ENCODE data around the gene TCEAL3. TPM values are rescaled to one million over a fixed set of nuclear protein-coding genes. Genes with fewer than 3 reads are reported as not detected.

Gene TCEAL3
- polyA plus RNA-seq, 1 of the 3 experiments (the other 2 are of a cell fraction), result 26.7 TPM

DNA sequence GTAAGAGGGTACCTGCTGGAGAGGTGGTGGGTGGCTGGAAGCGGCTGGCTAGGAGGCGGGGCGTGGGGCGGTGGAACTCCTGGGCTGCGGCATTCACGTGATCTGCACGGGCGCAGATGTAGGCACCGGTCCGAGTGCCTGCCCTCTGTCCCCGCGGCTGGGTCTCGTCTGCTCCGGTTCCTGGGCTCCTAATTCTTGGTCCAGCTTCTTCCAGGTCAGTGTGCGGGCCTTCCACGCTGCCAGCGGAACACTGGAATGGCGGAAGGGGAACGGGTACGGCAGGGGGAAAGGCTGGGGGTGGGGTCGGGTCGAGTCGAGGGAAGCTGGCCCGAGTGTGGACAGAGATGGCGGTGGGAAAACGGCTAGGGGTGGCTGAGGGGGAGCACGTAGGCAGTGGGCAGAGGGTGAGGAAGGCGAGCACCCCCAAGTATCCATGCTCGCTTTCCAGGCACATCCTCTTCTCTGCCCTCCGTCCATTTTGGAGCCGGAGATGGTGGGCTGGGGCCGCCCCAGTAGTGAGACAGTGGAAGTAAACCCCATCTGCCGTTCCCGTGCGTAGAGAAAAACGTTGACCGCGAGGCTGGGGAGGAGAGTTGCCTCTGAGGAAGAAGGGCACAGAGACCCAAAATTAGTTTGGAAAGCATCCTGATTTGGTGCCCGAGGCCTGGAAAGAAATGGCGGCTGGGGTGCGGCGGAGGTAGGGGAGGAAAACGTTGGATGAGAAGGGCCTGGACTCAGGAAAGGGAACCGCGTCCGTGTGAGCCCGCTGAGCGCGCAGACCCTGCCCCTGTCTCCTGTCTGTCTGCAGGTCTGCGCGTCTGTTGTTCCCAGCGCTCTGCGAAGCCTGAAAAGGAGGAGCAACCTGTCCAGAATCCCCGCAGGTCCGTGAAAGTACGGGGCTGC lies 22.1 kb upstream of the TCEAL3 start, which contains the start of gene TCEAL4:
Gene TCEAL4, plus strand, starts transcription at position 105 of the 903 bp plus-strand sequence. CDS start 1,161 bp downstream, outside the sequence.
- H3K9me2 ChIP-seq, result no peaks in the 10 kb centered on the region
- H4K20me1 ChIP-seq (ENCODE audit: insufficient read depth), result no peaks in the 10 kb centered on the region
- peak within 1 kb of the TSS; percentile 58 to 77 for H3K27ac ChIP-seq (ENCODE audit: low read depth in 2 of 2, low read length in 1 of 2)
- no peaks in the 10 kb centered on the region for H3K27me3 ChIP-seq (ENCODE audit: insufficient read depth)
- WGBS (ENCODE audit: low lambda C conversion rate), result 5% methylated on average over 39 of the region's 56 CpGs
- H3K4me2 ChIP-seq, result peak within 1 kb of the TSS; percentile 75
- no peaks in the 10 kb centered on the region for H3K9me3 ChIP-seq
- peak; percentile 71 for DNase-seq
- TF ChIP-seq YY1 (IDR thresholded peaks at IDR 0.05; ENCODE audit: low read depth) (peak; percentile 81; the same call in 1 of the 2 replicates), USF1 (IDR thresholded peaks at IDR 0.05; ENCODE audit: borderline replicate concordance, low read depth) (peak; percentile 80), EP300 (IDR thresholded peaks at IDR 0.05; ENCODE audit: borderline replicate concordance in 1 of 2, low read depth in 1 of 2, low read length in 1 of 2) (no peak), POLR2AphosphoS5 (IDR thresholded peaks at IDR 0.05; ENCODE audit: low read depth, low read length) (peak; percentile 70), MAX (IDR thresholded peaks at IDR 0.05; ENCODE audit: low read depth) (peak; percentile 2; the same call in 1 of the 2 replicates)
- H3K36me3 ChIP-seq (replicated peaks in 1 of 2; ENCODE audit: control insufficient read depth in 1 of 2, insufficient read depth in 2 of 2, low read length in 1 of 2), result peaks cover 2 to 9% of the 10 kb centered on the region in 2 experiments
- H3F3A ChIP-seq (replicated peaks; ENCODE audit: insufficient read depth), result no peaks in the 10 kb centered on the region
- H3K4me1 ChIP-seq (ENCODE audit: control insufficient read depth in 1 of 2, insufficient read depth in 2 of 2, low read depth in 1 of 2, low read length in 1 of 2), result peaks cover 0 to 2% of the 10 kb centered on the region in 2 experiments; a peak in 1 of 4 replicates
- peaks cover 7% of the 10 kb centered on the region; the same call in 1 of the 2 replicates for H3K79me2 ChIP-seq (ENCODE audit: insufficient read depth)
- H3K9ac ChIP-seq, result peak within 1 kb of the TSS; percentile 73
- ChIA-PET POLR2A (no interaction called here), CTCF (no interaction called here)
- peak within 1 kb of the TSS; percentile 62 to 63 for H3K4me3 ChIP-seq (ENCODE audit: low read depth in 2 of 2, low read length in 1 of 2)
- peak within 1 kb of the TSS; percentile 78 for H2AFZ ChIP-seq (ENCODE audit: low read depth)

GRCh38 chrX:103586314-103586646 lies 21.5 kb upstream of the TCEAL3 start:
- WGBS (ENCODE audit: low lambda C conversion rate), result 25% methylated on average over 5 of the region's 5 CpGs
- peaks cover 3 to 9% of the 10 kb centered on the region in 2 experiments for H3K36me3 ChIP-seq (replicated peaks in 1 of 2; ENCODE audit: control insufficient read depth in 1 of 2, insufficient read depth in 2 of 2, low read length in 1 of 2)
- H3K4me2 ChIP-seq, result peak overlapping the region; percentile 75
- H3K4me1 ChIP-seq (ENCODE audit: control insufficient read depth in 1 of 2, insufficient read depth in 2 of 2, low read depth in 1 of 2, low read length in 1 of 2), result peaks cover 0 to 2% of the 10 kb centered on the region in 2 experiments; a peak in 1 of 4 replicates
- H3K27ac ChIP-seq (ENCODE audit: low read depth in 2 of 2, low read length in 1 of 2), result peak overlapping the region; percentile 58 to 77
- no peak overlapping the region for H2AFZ ChIP-seq (ENCODE audit: low read depth)
- H3K9me3 ChIP-seq, result no peaks in the 10 kb centered on the region
- peak; percentile 6 for DNase-seq
- H4K20me1 ChIP-seq (ENCODE audit: insufficient read depth), result no peaks in the 10 kb centered on the region
- peaks cover 7% of the 10 kb centered on the region; the same call in 1 of the 2 replicates for H3K79me2 ChIP-seq (ENCODE audit: insufficient read depth)
- no peaks in the 10 kb centered on the region for H3K27me3 ChIP-seq (ENCODE audit: insufficient read depth)
- TF ChIP-seq MXI1 (IDR thresholded peaks at IDR 0.05; ENCODE audit: low read depth, low read length), result peak; percentile 50; the same call in 1 of the 2 replicates
- no peak for TF ChIP-seq CHD2 (IDR thresholded peaks at IDR 0.05; ENCODE audit: low read length, partially characterized antibody)
- TF ChIP-seq USF1 (IDR thresholded peaks at IDR 0.05; ENCODE audit: borderline replicate concordance, low read depth), result no peak
- no peak for TF ChIP-seq FOXM1 (IDR thresholded peaks at IDR 0.05; ENCODE audit: low read depth)
- H3F3A ChIP-seq (replicated peaks; ENCODE audit: insufficient read depth), result no peaks in the 10 kb centered on the region
- peak overlapping the region; percentile 73; the same call in 1 of the 2 replicates for H3K9ac ChIP-seq
- H3K4me3 ChIP-seq (ENCODE audit: low read depth in 2 of 2, low read length in 1 of 2), result peak overlapping the region; percentile 62 to 63
- no peaks in the 10 kb centered on the region for H3K9me2 ChIP-seq
- ChIA-PET POLR2A (no interaction called here), CTCF (no interaction called here)
